ENCODE results near the gene GRM4.

The GRM4 gene

DNA sequence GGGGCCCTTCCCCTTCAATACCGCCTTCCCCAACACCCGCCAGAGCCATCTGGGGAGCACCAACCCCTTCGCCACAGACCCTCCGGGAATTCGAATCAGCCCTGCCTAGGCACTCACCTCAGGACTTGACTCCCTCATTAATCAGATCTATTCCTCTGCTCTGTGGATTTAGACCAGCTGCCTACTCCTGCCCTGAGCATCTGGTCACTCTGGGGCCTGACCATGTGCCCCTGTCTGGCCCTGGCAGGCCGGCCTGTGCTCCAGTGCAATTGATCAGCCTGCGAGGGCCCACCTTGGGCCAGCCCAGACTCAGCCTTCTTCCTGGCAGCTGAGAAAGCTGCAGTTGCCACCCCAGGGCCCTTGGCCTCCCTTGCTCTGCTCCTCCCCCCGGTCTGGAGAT is 46.0 kb downstream of the GRM4 start:
- TF ChIP-seq GATA3 (IDR thresholded peaks at IDR 0.05; ENCODE audit: low read depth, low read length): no peak
- TF ChIP-seq GATA2 (IDR thresholded peaks at IDR 0.05; ENCODE audit: low read depth, low read length): no peak

DNA sequence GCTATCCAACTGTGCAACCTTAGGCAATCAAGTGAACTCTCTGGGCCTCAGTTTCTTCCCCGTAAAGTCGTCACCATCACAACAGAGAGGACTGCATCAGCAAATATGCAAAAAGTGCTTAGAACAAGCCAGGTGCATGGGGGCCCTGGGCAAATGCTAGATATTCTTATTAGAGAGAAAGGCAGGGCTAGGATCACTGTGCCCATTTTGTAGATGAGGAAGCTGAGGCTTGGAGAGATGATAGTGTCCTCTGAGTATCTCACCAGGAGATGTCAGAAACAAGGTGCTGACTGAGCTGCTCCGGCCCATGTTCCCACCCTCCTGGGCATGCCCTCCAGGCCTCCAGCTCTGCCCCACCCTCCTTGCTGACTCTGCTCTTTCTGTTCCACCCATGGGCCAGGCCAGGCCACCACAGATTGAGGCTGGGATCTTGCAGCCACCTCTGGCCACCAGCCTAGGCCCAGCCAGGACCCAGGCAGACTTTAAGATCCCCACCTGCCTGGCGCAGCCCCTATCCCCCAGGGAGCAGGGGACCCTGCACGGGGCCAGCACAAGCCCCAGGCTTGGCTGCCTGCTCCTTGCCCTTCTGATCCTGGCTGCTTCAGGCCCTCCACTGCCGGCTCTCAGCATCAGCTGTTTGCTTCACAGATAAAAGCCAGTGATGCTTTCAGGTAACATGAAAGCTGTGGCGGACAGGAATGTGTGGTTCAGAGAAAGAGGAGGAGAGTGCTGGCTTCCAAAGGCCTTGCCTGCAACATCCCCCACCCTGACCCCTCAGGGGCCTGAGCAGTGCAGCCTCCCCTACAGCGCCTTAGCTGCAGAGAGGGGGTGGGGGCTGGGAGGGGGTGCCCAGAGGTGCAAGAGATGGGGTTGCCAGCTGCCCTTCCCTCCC is 47.6 kb downstream of the GRM4 start:
- TF ChIP-seq GATA3 (IDR thresholded peaks at IDR 0.05; ENCODE audit: low read depth, low read length) (no peak), GATA2 (IDR thresholded peaks at IDR 0.05; ENCODE audit: low read depth, low read length) (no peak)

DNA sequence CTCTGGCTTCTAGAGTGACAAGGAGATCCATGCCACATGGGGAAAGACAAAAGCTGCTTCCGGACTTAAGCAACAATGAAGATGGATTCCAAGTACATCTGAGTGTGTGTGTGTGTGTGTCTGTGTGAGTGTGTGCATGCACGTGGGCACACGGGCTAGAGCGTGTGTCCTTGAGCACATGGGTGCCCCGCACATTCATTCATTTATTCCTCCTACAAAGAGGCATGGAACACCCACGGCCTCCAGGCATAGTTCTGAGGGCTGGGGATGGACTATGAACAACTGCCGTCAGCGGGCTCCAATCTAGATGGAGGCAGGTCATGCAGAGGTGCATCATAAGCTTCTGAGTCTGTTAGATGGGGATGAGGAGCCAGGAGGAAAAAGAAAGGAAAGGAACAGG is 49.1 kb downstream of the GRM4 start:
- TF ChIP-seq GATA3 (IDR thresholded peaks at IDR 0.05; ENCODE audit: low read depth, low read length) (no peak), GATA2 (IDR thresholded peaks at IDR 0.05; ENCODE audit: low read depth, low read length) (no peak)

DNA sequence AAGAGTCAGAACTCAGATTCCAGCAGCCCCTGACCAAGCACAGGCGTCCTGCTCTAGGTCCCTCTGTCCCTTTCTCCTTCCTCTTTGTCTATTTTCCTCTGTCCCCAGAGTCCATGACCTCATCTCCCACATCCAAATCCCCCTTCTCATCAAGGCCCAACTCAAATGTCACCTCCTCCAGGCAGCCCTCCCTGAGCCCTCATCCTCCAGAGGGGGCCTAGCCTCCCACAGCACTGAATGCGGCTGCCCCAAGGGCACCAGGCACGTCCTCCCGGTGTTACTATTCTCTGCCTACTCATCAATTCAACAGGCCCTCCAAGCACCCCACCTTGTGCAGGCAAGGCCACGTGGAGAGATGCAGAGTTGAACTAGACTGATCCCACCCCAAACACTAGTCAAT is 49.7 kb downstream of the GRM4 start:
- TF ChIP-seq GATA3 (IDR thresholded peaks at IDR 0.05; ENCODE audit: low read depth, low read length): no peak
- no peak for TF ChIP-seq GATA2 (IDR thresholded peaks at IDR 0.05; ENCODE audit: low read depth, low read length)

DNA sequence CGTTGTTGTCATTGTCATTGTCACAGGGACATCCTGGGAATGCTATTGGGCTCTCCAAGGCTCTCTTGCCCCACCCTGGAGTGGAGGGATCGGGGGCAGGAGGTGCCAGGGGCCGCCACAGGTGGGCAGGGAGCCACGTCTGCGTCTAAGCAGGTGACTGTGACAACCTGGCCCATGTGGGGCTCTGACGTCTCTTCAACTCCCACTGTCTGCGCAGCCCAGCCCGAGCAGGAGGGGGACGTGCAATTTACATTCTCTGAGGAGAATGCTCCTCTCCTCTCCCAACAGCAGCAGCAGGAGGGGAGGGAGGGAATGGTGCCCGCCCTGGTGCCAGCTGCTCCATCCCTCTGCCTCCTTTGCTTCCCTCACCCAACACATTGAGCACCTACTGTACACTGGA is 50.1 kb downstream of the GRM4 start:
- no peak for TF ChIP-seq GATA2 (IDR thresholded peaks at IDR 0.05; ENCODE audit: low read depth, low read length)

DNA sequence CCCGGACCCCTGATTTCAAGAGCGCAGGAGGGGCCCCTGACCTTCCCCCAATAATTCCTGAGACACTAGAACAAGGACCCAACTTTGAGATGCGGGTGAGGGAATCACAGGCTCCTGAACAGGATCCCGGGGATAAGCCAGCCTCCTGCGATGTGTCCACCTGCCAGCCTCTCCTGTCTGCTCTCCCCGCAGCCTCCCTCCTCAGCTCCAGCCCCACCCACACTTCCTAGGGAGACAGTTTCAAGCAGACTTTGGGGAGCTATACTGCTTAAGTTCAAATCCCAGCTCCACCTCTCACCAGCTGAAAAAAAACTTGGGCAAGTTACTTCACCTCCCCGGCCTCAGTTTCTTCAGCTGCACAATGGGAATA is 50.8 kb downstream of the GRM4 start:
- TF ChIP-seq GATA2 (IDR thresholded peaks at IDR 0.05; ENCODE audit: low read depth, low read length): no peak

DNA sequence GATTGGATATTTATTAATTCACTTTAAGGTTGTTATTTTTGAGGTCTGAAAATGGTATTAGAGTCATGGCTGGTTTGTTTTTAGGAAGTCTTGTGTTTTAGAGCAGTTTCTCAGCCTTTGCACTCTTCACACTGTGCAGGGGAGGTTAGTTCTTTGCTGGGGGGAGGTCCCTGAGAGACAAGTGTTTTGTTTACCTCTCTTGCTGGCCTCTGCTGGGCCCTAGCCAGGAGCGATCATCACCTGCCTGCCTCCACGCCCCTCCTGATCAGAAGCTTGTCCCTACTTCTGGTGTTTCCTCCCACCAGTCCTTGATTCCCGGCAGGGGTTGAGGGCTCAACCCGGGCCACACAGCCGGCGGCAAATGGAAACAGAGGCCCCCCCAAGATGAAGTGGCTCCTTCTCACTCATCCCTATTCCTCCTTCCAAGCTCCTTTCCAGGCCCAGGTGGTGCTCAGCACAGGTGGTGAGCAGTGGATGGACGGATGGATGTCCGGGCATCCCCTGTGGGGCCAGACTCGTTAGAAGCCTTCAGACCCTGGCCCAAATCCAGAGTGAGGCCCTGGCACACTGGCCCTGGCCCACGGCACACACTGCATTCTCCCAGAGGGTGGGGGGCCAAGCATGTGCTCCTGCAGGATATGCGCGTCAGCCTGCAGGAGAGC is 51.3 kb downstream of the GRM4 start:
- TF ChIP-seq GATA2 (IDR thresholded peaks at IDR 0.05; ENCODE audit: low read depth, low read length) (no peak), GATA3 (IDR thresholded peaks at IDR 0.05; ENCODE audit: low read depth, low read length) (no peak)

DNA sequence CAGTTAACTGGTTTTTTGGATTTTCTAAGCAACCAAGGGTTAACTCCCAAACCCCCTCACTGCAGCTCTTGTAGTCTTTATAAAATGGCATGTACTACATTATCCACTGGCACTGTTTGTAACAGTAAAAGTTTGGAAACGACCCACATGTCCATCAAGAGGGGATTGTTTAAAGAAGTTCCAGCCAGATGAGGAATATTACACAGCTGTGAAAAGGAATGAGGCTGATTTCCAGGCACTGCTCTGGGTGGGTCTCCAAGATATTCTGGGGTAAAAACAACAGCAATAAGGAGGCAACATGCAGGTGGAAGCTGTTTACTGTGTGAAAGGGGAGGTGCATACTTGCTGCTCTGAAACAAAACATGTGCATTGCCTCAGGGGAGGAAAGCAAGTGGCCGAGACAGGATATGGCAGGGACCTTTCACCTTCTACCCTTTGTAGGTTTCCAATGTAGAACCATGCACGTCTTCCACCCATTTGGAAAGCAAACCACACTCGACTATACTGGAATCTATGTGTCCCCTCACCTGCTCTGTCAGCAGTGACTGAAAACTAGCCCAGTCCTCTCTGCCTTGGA is 51.9 kb downstream of the GRM4 start:
- TF ChIP-seq GATA2 (IDR thresholded peaks at IDR 0.05; ENCODE audit: low read depth, low read length): no peak
- TF ChIP-seq GATA3 (IDR thresholded peaks at IDR 0.05; ENCODE audit: low read depth, low read length): no peak

DNA sequence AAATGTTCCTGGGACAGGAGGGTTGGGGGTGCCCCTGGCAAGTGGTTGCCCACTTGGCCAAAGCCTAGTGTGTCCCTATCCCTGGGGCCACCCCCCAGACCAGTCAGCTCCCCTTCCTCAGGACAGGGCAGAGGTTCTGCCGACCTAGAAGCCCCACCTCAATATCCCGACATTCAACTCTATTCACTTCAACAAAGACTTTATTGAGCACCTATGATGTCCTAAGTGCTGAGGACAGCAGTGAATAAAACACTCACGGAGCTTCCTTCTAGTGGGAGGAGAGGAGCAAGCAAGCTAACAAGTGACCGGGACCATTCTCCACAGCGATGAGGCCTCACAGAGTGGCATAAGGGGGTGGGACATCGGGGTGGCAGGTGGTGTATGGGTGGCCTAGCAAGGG is 52.7 kb downstream of the GRM4 start:
- TF ChIP-seq GATA2 (IDR thresholded peaks at IDR 0.05; ENCODE audit: low read depth, low read length) (no peak), GATA3 (IDR thresholded peaks at IDR 0.05; ENCODE audit: low read depth, low read length) (no peak)

DNA sequence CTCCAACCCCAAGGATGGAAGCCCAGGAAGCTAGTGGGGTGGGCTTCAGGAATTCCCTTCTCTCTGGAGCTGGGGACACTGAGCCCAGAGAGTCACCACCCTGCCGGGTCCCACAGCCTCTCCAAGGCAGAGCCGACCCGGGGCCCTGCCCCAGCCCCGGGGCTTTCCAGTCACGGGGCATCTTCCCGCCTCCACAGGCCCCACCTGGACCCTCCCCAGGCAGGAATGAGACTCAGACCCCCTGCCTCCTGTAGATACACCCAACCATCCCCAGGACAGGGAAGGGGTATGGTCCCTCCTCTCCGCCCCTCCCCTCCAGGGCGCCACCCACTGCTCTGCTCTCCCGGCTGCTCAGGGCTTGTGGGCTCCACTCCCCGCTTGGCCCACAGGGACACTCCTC is 53.3 kb downstream of the GRM4 start:
- TF ChIP-seq GATA2 (IDR thresholded peaks at IDR 0.05; ENCODE audit: low read depth, low read length): no peak
- no peak for TF ChIP-seq GATA3 (IDR thresholded peaks at IDR 0.05; ENCODE audit: low read depth, low read length)

DNA sequence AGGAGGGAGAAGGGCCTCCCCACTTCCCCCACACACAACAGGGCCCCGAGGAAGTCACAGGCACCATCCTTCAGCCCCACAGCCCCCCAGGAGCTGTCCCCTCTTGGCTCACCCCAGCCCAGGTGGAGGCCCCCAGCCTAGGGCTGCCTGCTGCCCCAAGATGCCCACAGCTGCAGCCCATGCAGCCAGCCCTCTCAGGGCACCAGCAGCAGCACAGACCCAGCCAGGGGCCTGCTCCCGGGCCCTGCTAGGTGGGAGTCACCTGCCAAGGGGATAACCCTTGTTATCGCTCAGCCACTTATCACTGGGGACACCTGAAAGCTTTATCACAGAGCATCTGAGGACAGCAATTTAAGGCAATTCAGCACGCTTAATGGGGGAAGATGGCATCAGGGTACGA is 55.0 kb downstream of the GRM4 start:
- TF ChIP-seq GATA2 (IDR thresholded peaks at IDR 0.05; ENCODE audit: low read depth, low read length) (no peak), GATA3 (IDR thresholded peaks at IDR 0.05; ENCODE audit: low read depth, low read length) (no peak)

DNA sequence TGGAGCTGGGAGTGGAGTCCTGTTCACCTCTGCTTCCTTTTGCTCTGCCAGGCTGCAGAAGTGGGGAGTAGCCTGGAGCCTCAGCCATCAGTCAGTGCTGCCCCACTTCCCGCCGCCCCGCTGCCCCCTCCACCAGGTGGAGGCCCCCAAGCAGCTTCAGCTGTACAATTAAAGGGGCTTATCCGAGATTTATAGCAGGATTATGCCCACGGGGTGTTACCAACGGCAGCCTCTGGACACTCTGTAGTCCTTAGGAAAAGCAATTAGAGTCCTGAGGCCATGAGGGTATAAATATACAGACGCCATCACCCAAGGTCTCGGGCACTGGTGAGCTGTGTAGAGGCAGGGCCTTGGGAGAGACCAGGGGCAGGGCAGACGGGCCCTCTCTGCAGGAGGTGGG is 55.4 kb downstream of the GRM4 start:
- TF ChIP-seq GATA2 (IDR thresholded peaks at IDR 0.05; ENCODE audit: low read depth, low read length) (no peak), GATA3 (IDR thresholded peaks at IDR 0.05; ENCODE audit: low read depth, low read length) (no peak)

DNA sequence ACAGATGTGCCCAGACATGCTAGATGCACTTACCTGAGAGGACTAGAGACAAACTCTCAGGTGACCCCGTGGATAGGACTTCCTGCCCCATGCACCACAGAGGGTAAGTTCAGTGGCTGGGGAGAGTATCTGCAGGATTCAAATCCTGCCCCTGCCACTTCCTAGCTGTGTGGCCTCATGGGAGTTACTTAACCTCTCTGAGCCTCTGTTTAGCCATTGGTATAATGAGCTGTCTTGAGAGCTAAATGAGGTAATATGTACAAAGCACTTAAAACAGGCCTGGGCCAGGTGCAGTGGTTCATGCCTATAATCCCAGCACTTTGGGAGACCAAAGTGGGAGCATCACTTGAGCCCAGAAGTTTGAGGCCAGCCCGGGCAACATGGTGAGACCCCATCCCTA is 59.3 kb downstream of the GRM4 start:
- no peak for TF ChIP-seq GATA3 (IDR thresholded peaks at IDR 0.05; ENCODE audit: low read depth, low read length)

DNA sequence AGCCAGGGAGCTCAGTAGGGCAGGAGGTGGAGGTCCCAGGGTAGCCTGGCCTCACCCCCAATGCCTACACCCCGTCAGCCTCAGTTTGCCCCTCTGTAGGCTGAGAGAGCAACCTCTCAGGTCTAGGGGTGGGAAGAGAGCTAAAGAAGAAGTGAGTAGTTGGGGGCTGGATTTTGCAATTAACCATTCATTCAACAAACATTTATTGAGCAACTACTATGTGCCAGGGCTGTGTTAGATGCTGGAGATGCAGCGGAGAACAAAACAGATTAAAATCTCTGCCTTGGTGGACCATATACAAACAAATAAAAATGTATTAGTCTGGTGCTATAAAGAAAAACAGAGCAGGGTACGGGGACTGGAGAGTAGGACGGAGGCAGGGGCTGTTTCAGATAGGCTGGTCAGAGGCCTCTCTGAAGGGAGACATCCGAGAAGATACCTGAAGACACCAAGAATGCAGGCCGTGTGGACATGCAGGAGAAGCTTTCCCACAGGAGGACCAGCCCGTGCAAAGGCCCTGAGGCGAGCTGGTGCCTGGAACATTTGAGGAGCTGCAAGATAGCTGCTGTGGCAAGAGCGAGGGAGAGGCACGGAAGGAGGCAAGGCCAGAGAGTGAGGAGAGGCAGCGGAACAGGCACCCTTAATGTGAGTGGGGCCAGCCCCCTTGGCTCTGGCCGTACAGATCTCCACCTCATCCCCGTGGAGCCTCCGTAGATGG is 60.3 kb downstream of the GRM4 start:
- TF ChIP-seq GATA2 (IDR thresholded peaks at IDR 0.05; ENCODE audit: low read depth, low read length) (no peak), GATA3 (IDR thresholded peaks at IDR 0.05; ENCODE audit: low read depth, low read length) (no peak)
